Endometrial microvascular endothelial cells (primary cell): ENCODE results near the gene LIFR. TPM values are rescaled to one million over a fixed set of nuclear protein-coding genes. Genes with fewer than 3 reads are reported as not detected.

Experiments
- in situ Hi-C: cut with HindIII; loops from 2 replicates; pipeline ENCODE4 v1.10.0; 2017; ENCODE audit warnings: low sequenced_read_pairs, low pct_unique_long_range_greater_than_20kb; ENCODE audit errors: inconsistent ontology term
- total RNA-seq: library from RNA; depleted of rRNA; stranded (reverse); fragments of >200 nt; gene quantifications from one replicate; pipeline ENCODE4 v1.2.3, GENCODE V29; 2015; ENCODE audit errors: inconsistent ontology term

The LIFR gene
- total RNA-seq, 1 donor from 2014 or later = 48.0 TPM

DNA sequence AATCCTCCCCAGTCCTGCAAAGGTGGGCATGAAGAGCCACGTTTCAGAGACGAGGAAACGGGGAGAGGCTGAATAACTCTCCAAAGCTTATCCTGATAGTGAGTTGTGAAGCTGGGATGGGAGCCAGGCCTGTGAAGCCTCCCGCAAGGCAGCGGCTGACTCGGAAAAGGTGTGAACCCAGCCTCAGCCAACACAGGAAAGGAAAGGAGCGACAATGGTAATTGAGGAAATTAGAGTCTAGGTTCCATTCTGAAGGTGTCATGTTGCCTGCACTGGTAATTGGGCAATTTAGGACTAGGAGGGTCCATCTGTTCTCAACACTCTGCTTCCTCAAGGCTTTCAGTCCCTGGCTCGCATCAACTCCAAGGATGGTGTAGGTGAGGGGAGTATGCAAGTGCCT is 83.4 kb downstream of the LIFR start:
- in situ Hi-C loops = no loop called here

DNA sequence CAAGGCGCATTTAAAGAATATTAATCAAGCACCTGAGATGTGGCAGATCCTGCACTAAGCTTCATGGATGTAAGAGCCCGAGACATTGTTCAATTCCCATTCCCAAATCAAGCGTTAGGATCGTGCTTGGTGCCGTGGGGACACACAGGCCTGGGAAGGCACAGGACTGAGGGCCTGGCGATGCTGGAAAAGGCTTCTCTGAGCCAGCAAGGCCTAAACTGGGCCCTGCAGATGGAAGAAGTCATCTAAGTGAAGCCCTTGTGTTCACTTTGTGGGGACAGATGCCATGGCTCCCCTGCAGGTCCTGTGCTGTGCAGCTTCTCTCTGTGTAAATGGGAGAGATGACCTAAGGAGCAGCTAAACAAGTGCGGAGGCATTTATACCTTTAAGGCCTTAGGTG is 83.9 kb downstream of the LIFR start:
- in situ Hi-C loops = no loop called here

DNA sequence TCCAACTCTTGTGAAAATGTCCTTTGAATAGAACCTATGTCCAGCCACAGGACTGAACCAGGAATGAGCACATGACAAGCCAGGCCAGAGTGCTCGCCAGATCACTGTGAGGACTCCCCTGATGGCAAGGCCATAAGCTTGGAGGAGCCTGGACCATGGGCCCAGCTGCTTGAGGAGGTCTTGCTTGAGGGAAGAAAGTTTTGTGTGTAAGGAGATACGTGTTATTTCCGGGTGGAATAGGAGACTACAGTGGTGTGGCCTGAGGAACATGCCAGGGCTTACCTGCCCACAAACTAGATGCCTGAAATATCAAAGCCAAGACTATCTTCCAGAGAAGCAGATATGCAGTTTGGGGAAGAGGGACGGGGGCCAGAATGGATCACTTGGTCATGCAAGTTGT is 84.7 kb downstream of the LIFR start:
- in situ Hi-C loops = no loop called here

DNA sequence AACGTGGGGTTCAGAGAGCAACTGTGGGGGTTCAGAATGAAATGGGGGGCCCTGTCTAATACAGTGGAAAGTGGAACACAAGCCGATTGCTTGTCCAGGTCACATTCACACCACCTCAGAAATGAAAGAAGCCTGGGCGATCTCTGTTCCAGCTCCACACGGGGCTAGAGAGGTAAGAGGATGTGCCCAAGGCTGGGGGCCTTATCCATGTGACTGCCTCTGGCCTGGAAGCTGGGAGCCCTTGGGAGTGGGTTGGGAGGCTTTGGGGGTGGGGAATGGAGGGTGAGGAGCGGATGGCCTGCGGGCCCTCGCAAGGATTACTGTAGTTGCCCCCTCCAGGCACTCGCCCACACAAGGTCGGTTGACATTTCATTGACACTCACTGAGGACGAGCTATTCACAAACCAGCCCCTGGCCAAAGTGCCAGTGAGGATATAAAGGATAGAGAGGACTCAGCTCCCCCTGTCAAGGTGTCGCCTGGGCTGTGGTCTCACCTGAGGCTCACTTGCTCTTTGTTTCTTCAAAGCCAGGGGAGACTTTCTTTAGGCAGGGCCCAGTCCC is 86.7 kb downstream of the LIFR start:
- in situ Hi-C loops = no loop called here

DNA sequence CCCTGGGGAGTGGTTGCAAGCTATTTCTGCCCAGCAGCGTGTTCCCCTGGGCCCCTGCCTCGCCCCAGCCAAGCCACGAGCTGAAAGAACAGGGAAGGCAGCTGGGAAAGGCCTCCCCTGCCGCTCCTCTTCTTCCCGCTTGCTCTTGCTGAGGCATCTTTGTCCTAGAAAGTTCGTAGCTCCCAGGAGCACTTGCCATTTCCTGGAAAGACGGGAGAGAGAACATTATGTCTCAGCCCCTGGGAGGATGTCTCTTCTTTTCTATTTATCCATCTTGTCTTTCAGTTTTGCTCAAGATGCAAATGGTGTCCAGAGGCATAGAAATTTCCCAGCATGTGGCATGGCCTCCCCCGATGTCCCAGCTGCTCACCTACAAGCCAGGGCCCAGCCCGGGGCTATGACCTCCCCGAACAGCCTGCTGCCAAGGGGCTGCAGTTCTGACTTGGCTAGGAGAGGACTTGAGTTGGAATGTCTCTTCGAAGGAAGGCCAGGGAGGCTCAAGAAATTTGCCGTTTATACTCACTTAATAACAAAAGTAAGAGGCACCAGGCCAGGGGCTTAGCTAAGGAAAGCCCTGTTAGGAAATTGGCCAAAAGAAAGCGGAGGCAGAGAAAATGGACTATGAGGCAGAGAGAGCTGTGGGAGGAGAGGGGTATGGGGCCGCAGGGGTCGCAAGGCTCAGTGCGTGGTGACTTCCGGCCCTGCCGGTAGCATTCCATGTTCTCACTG is 87.3 kb downstream of the LIFR start:
- in situ Hi-C loops = no loop called here

DNA sequence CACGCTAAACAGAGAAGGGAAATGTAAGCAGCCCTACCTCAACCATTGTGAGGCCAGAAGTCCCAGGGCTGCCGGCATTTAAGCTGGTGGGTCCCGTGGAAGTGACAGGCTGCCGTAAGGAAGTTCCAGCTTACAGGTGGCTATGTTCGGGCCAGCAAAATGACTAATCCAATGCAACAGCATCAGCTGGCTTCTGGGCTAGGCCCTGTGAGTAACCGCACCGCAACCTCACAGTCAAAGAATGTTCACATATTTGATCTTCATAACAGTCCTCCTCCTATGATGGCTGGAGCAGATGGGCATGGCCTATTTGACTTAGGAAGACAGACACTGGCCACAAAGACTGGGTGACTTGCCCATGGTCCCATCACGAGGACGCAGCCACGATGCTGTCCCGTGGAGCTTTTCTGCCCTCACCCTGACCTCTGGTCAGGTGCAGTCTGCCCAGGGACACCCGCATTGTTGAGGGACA is 88.2 kb downstream of the LIFR start:
- in situ Hi-C loops = no loop called here

DNA sequence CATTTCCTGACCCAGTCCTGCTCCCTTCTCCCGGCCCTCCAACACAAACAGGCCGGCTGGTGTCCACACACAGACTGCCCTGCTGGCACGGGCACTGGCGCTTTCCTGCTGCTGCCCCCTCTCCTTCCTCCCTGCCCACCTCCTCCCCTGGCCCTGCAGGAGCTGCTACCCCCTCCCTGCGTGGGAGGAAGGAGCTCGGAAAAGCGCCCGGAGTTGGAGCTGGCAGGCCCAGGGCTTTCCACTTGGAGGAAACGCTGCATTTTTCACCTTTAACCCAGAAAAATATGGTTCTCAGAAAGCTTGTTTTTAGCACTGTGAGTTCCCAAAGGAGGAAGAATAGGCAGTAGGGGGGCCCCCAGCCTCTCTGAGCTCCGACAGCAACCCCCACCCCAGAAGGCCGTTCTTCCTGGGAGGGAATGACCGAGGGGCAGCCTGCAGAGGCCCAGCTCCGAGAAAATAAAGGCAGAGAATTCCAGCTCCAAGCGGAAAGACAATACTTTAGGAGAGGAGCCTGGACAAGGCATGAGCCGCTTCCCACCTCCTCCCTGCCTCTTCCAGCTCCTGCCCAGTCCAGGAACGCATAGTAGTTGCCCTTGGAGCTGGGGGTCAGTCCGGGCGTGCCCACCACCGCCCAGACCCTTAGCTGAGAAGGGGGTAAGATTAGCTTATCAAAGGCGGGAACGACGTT is 88.9 kb downstream of the LIFR start:
- in situ Hi-C loops = no loop called here

DNA sequence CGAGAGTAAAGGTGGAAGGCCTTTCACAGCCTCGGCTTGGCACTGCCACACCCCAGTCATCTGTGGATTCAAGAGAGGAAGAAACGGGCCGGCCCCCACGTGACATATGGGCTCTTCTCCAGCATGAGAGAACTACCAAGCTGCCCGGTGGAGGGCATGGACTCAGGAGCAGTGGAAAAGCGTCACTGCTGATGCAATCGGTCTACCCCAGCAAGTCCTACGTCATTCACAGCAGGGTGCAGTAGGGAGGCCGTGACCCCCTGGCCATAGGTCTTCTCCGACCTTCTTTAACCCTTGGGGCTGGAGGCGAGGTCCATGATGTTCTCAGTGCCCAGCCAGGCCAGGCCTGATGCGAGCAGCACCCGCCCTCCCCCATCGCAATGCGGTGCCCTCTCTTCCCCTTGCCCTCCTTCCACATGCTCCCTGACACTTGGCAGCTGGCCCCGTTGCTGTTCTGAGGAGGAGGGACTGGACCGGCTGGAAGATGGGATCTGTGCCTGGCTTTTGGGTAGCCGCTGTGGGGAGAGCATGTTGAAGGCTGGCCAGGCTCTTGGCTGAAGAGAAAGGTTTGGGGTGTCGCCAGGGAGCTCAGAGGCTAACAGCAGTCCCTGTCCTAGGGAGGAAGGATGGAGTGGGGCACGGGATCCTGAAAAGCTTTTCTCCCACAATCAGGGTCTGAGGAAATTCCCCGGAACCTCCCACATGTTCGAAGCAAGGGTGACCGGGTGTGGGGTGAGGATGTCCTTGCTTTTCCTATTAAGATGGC is 89.8 kb downstream of the LIFR start:
- in situ Hi-C loops = no loop called here

DNA sequence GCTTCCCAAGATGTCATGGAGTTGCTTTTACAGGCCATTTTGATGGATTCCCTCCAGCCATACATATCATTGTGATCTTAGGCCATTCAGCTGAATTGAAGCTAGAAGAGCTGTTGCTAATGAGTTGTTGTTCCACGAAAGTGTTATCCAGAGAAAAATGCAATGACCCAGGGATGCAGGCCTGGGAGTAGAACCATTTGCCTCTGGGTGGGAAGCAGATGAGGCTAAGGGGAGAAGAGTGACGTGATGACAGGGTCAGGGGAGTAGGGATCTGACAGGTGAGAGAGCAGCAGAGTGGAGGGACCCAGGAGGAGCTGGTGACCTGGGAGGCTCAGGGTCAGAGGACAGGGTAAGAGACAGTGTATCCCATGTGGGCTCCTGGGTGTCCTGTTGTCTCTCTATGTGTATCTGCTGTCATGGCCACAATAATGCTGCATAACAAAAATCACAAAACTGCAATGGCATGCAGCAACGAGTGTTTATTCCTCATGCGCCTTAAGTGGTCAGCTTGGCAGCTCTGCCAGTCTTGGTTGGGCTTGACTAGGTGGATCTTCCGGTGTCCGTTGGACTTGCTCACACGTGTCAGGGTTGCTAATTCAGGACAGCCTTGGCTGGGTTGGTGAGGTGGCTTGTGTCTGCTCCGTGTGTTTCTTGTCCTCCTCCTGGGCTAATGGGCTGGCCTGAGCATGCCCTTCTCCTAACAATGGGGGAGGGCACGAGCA is 90.6 kb downstream of the LIFR start:
- in situ Hi-C loops = no loop called here

DNA sequence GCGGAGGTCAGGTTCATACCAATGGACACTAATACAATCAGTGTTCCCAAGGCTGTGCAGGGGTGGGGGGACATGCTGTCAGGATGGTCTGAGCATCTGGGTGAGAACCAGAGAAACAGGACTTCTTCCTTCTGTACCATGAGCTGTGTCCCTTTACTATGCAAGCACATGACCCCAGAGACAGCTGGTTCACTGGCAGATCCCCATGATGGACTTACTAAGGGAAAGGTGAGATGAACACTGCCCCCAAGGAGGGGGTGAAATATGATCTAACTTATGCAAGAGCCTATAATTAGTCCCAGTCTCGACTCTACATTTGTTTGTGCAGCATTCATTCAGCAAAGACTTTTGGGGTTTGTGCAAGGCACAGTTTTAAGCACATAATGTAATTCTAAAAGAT is 91.4 kb downstream of the LIFR start:
- in situ Hi-C loops = no loop called here

DNA sequence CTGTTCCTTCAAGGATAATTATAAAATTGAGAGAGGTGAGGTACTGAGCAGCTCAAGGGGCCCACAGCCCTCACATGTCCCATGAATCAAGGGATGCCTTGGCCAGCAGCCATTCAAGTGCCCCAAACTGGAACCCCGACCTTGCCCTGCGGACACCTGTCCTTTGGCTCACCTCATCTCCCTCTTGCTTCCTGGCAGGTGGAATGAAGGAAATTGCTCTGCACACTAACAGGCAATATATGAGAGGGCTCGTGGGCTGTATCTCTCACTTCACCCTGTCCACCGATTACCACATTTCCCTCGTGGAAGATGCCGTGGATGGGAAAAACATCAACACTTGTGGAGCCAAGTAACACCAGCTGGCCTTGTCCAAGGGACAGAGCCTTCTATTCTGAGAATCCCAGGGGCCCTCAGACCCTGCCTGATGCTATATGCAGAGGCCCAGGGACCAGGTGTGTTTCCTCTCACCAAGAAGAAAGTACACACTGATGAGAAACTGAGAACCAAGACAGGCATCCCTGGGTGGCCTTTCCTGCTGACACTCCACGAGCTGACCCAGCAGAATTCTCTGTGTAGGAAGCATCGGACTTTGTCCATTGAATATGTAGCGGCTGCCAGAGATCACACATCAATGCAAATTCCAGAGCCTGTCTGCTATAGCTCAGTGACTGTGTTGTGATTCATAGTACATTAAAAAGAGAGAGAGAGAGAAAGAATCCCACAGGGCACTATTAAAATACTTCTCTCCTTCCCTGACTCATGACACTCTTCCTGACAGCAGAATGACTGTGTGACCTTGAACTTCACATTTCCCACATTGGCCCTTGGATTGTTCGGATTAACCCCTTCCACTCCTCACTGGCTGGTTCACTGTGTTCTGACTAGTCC is 92.6 kb downstream of the LIFR start:
- in situ Hi-C loops = no loop called here

DNA sequence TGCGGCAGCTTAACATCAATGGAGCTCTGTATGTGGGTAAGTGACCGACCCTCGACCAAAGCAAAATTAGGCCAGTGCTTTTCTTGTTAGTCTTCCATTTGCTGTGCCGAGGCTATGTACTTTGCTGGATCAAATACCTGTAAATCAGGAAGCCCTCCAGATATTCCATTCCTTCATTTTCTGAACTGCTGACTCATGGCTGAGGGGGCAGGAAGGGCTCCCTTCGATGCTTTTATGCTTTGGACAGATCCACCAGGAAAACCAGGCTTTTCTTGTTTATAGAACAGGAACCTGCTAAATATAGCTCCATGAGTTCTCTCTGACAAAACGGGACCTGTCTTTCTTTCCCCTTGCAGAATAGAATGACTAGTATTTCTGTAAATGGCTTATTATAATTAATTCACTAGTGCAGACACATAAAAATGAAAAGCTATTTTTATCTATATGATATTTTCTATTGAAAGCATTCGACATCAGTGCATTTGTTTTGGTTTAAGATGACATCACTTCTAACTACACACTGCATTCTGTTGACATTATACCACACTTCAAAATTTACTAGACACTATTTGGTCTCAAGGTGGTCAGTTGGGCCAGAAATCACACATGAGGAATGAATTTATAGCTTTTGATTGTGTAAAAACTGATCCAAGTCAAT is 93.3 kb downstream of the LIFR start:
- in situ Hi-C loops = no loop called here

DNA sequence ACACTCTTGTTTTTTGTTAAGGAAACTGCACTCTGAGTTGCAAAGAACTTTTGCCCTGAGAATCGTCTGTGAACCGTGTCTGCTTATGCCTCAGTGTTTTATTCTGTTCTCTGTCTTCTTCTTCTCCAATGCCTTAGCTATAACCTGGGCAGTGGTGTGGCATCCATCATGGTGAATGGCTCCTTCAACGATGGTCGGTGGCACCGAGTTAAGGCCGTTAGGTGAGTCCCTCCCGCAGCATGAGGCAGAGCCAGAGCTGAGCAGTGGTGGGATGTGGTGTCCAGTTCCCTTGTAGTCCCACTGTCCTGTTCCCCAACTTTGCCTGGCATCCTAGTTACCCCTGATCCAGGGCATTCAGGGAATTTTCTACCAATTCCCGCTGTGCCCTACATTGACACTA is 98.3 kb downstream of the LIFR start:
- in situ Hi-C loops = no loop called here

DNA sequence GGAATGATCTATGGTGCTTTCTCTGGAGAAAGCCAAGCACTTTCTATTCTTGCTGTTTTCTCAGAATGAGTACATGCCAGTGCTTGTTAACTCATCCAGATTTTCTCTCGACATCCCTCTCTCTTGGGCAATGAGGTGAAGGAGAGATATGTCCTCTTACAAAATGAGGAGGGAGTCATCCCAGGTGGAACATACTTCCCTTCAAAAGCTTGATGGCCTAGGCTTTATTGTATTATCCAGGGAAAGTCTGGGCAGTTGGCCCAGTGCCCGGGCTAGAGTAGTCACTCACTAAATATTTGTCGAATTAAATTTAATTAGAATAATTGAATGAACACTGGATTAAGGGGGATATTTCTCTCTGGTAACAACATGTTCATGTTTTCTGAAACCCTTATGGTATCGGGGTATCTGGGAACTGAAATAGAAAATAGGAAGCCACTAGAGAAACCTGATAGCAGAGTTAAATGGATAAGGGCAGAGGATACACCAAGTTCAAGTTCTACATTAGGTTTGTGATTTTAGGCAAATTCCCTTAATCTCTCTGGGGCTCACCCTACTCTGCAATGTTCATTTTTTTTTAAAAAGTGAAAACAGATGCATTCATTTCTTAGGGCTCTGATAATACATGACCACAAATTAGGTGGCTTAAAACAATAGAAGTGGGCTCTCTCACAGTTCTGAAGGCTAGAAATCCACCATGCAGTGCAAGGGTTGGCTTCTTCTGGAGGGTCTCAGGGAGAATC is 99.6 kb downstream of the LIFR start:
- in situ Hi-C loops = no loop called here

DNA sequence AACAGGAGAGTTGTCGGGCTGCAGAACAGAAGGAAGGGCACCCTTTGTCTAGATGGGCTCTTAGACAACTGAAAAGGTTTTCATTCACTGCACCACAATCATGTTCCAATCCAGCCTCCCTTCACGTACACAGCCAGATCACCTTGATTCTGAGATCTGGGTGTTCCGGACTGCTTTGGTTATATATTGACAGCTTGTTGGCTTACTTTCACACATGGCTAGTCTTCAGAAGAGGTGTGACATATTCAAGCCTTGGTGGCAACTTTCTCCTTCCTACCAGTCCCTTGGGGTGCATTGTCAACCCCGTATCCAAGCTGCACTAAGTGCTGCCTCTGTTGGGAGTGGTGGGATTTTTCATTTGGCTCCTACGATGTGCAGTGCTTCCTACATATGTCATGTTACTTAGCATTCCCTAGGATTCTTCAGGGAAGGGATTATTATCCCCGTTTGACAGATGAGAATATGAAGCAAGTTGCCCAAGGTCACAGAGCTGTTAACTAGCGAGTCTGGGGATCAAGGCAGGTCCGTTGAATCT is 100.6 kb downstream of the LIFR start:
- in situ Hi-C loops = no loop called here

DNA sequence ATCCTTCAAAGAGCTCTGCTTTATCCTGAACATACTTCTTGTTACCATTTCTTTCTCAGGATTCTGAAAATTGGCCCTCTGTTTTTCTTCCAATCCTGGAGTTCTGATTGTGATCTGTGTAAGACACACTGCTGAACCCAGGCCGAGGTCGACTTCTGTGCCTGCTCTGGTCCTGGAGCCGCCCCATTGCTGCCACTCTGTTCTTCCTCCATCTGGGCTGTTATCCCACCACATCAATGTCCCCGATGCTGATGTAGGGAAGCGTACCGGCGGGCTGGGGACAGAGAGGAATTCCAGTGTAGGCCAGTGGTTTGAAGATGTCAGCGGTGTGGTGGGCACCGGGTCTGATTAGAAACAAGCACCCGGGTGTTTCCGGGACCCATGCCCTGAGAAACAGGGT is 102.5 kb downstream of the LIFR start:
- in situ Hi-C loops = no loop called here

DNA sequence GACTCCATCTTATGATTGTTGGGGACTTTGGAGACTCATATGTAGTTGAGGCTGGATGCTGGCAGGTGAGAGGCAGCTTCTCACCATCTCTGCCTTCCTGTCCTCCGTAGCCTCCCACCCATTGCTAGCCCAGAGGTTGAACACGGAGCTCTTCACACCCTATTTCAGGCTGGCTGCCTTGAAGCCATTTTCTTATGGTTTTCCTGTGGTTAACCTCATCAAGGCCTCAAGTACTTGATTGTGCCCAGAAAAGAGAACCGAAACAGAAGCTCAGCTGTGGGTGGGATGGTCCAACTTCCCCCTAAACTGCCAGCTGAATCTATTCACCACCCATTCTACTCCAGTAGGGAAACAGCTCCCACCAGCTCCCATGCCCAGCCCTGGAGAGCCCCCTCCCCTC is 102.9 kb downstream of the LIFR start:
- in situ Hi-C loops = no loop called here
